GM12892 (cell line): ENCODE results near the gene NFKBIA.

Experiments used
- POLR2A ChIP-seq: IDR thresholded peaks from 2 replicates; pipeline ENCODE4 v1.6.1; 2011; ENCODE audit warnings: low read depth, low read length, control low read depth
- TAF1 ChIP-seq: IDR thresholded peaks from 2 replicates; pipeline ENCODE4 v1.6.1; 2011; ENCODE audit warnings: low read depth, mild to moderate bottlenecking, control low read depth, low read length, borderline replicate concordance

DNA sequence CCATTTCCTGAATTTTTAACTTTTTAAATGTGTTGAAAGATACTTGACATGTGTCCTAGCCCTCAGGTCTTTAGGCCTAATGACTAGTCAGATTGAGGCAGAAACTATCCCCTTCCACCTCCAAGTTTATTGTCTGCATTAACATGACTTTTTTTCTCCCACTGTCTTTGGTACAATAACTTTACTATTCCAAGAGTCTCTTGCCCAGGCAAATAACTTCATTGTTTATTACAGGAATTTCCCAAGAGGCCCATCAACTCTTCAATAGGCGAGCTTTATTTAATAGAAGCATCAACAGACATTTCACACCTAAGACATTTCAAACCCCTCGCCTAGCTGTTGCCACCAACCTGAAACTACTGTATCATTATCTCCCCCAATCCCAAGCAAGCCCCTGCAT is 10.7 kb downstream of the NFKBIA start:
- TF ChIP-seq POLR2A (no peak), TAF1 (no peak)
